Mucosa of rectum (tissue), 2 donors: Measurements from ENCODE around the gene TLL2.

ENCODE experiments used
- H3K27ac ChIP-seq, 2 donors: one replicate each; pipeline ENCODE4 v1.7.0; 2013; ENCODE audit warnings: inconsistent platforms in 2 of 2, low read depth in 2 of 2, low read length in 2 of 2
- H3K27me3 ChIP-seq, 2 donors: one replicate each; pipeline ENCODE4 v1.7.0; 2013; ENCODE audit warnings: low read length in 2 of 2; ENCODE audit not compliant: control insufficient read depth in 2 of 2, insufficient read depth in 2 of 2
- H3K36me3 ChIP-seq, 2 donors: one replicate each; pipeline ENCODE4 v1.7.0; 2013; ENCODE audit warnings: low read length in 2 of 2; ENCODE audit not compliant: control insufficient read depth in 2 of 2, insufficient read depth in 2 of 2
- H3K4me1 ChIP-seq, 2 donors: one replicate each; pipeline ENCODE4 v1.7.0; 2013; ENCODE audit warnings: low read length in 2 of 2, mild to moderate bottlenecking in 1 of 2; ENCODE audit not compliant: control insufficient read depth in 2 of 2, insufficient read depth in 2 of 2
- H3K4me3 ChIP-seq, 2 donors: one replicate each; pipeline ENCODE4 v1.7.0; 2013; ENCODE audit warnings: low read length in 2 of 2
- H3K9ac ChIP-seq, 2 donors: one replicate each; pipeline ENCODE4 v1.7.0; 2013; ENCODE audit warnings: low read length in 2 of 2, low read depth in 1 of 2, mild to moderate bottlenecking in 1 of 2
- H3K9me3 ChIP-seq, 2 donors: one replicate each; pipeline ENCODE4 v1.7.0; 2013; ENCODE audit warnings: low read length in 2 of 2; ENCODE audit not compliant: control insufficient read depth in 2 of 2
- donor health status: healthy.
- donor health status: Normal muscosa, but diverticular disease.

The TLL2 gene

DNA sequence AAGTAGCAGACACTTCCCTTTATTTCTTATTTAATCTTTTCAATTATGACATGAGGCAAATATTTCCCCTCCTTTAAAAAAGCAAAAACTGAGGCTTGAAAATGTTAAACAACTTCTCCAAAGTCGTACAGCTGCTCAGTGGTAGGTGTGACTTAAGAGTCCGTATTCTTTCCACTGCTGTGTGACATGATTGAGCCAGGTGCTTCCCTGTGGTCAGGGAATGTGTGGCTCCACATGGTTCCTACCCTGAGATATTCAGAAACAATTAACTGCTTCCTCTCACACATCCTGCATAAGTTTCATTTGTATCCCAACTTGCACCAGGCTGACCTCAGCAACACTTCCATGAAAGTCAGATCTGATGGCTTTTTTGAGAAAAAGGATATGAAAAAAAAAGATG, 168.5 kb downstream of the TLL2 start:
- H3K9me3 ChIP-seq: peaks cover 0 to 6% of the 10 kb centered on the region in 2 donors
- no peaks in the 10 kb centered on the region for H3K36me3 ChIP-seq
- H3K4me1 ChIP-seq: no peaks in the 10 kb centered on the region
- no peak overlapping the region for H3K9ac ChIP-seq
- H3K27me3 ChIP-seq: no peaks in the 10 kb centered on the region
- no peak overlapping the region for H3K27ac ChIP-seq
- no peak overlapping the region for H3K4me3 ChIP-seq

DNA sequence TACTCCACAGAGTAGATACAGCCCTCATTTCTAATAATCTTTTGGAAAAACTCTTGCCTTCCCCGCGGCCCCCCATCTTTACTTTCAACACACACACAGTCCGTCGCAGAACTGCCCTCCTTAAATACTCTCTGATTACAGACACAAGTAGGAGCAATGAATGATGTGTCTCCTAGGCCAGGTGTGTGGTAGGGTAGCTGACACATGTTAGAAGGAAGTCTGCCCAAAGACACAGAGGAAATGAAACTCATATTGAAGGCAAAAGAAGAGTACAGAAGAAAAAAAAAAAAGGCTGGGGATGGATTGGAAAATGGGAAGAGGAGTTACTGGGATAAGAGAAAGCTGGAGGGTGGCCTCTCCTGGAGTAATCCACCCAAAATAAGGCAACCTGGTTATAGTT, 169.5 kb downstream of the TLL2 start:
- Histone ChIP-seq H3K27me3 (no peaks in the 10 kb centered on the region), H3K9me3 (peaks cover 0 to 6% of the 10 kb centered on the region in 2 donors), H3K36me3 (no peaks in the 10 kb centered on the region), H3K27ac (no peak overlapping the region), H3K4me3 (no peak overlapping the region), H3K9ac (no peak overlapping the region), H3K4me1 (no peaks in the 10 kb centered on the region)

DNA sequence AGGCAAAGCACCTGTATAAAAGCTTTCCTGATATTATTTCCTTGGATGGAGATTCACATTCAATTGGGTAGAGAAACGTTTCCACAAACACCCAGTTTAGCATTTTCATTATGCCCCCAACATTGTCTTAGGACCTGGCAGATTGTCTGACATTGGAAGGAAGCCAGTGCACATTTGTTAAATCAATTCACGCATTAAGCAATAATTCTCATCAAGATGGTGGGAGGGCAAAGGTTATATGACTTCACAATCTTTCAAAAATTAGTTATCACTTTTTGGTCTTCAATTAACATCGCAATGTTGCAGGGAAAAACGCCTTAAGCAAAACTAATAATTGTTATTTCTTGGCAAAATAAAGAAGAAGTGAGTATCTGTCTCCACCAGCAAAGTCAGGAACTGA, 171.3 kb downstream of the TLL2 start:
- Histone ChIP-seq H3K27ac (no peak overlapping the region), H3K27me3 (no peaks in the 10 kb centered on the region), H3K4me1 (no peaks in the 10 kb centered on the region), H3K9ac (no peak overlapping the region), H3K4me3 (no peak overlapping the region), H3K36me3 (no peaks in the 10 kb centered on the region), H3K9me3 (peaks cover 0 to 6% of the 10 kb centered on the region in 2 donors)

DNA sequence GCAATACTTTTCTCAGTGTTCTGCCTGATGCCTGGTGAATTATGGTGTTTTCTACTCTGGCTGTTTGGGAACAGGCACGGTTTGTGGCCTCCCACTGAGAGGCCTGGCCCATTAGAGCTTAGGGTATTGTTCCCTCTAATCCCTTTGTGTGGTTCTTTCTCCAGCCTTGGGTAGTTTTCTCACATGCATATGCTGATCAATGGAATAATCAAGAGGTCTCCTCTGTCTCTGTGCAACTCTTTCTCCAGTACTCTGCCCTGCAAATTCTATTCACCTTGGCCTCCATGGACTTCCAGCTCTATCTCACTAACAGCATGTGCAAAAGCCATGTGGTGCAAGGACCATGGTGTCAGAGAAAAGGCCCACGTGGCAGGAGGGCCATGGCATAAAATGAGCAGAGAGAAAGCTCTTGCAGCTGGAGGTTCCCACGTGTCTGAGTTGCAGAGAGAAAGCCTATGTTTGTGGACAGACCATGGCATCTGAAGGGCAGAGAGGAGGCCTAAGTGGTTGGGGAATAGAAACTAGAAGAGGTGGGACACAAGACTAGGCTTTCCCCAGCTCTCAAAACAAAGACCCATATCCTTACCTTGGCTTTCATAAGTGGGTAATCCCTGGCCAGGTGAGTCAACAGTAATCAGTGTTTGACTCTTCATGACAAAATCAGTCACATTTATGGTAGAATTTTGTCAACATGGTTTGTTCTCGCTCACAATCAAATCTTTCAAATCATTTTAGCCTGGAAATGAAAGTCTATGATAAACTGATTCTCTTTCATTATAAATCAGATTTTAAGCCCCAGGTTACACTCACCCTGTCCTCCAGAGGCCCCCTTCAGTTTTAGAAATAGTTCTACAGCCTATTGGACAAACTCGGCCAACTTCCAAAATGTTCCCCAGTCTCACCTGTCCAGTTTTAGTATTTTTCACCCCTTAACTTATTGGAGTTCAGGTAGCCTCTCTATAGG, 172.2 kb downstream of the TLL2 start:
- Histone ChIP-seq H3K4me3 (no peak overlapping the region), H3K36me3 (no peaks in the 10 kb centered on the region), H3K27ac (no peak overlapping the region), H3K9me3 (peaks cover 0 to 5% of the 10 kb centered on the region in 2 donors), H3K27me3 (no peaks in the 10 kb centered on the region), H3K4me1 (no peaks in the 10 kb centered on the region), H3K9ac (no peak overlapping the region)

DNA sequence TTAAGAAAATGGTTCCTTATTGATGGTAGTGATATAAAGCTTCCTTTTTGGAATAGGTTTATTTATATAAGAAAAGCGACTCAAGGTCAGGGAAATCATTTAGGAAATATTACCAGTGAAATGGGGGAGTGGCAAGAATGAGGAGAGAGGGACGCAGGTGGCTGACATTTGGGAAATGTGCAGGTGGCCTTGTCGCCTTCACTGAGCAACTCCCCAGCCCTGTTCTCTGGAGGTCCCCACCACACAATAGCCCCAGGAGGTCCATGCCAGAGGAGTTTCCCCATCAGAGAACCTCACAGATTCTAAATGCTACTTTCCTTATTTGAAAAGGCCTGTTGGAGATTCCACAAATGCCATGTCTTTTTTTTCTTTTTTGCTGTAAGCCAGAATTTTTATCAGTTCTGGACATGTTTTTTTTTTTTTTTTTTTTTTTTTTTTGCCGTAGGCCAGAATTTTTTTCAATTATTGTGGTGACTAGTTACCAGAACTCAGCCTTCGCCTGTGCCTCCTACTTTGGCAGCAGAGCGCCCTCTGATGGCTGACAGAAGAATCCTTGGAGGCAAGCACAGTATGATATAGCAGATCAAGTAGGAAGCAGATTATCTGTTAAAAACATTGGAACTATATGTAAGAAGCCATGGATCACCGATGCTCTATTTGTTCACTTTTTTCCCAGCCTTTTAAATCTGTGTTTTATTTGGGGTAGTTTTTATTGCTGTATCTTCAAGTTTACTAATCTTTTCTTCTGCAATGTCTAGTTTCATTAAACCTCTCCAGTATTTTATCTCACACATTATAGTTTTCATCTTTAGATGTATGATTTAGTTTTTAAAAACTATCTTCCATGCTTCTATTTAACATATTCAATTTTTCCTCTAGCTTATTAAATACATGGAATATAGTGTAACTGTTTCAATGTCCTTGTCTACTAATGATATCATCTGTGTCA, 173.5 kb downstream of the TLL2 start:
- Histone ChIP-seq H3K4me1 (no peaks in the 10 kb centered on the region), H3K4me3 (no peak overlapping the region), H3K27me3 (peaks cover 0 to 6% of the 10 kb centered on the region in 2 donors), H3K27ac (no peak overlapping the region), H3K9me3 (no peaks in the 10 kb centered on the region), H3K36me3 (no peaks in the 10 kb centered on the region), H3K9ac (no peak overlapping the region)

DNA sequence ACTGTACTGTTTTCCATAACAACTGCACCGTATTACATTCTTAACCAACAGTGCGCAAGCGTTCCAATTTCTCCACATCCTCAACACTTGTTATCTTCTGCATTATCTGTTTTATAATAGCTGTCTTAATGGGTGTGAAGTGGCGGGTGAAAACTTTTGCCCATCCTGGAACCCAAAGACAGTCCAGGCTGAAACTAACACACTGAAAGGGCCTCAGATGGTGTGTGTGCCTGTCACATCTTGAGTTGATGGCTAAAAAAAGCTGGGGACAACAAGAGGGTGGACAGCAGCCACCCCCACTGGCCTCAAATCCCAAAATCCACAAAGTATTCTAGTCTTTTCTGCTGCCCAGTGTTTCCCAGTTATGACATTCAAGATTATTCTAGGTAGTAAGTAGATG, 174.3 kb downstream of the TLL2 start:
- Histone ChIP-seq H3K9me3 (no peaks in the 10 kb centered on the region), H3K9ac (no peak overlapping the region), H3K27ac (no peak overlapping the region), H3K36me3 (no peaks in the 10 kb centered on the region), H3K27me3 (peaks cover 4 to 6% of the 10 kb centered on the region in 2 donors), H3K4me1 (no peaks in the 10 kb centered on the region), H3K4me3 (no peak overlapping the region)

DNA sequence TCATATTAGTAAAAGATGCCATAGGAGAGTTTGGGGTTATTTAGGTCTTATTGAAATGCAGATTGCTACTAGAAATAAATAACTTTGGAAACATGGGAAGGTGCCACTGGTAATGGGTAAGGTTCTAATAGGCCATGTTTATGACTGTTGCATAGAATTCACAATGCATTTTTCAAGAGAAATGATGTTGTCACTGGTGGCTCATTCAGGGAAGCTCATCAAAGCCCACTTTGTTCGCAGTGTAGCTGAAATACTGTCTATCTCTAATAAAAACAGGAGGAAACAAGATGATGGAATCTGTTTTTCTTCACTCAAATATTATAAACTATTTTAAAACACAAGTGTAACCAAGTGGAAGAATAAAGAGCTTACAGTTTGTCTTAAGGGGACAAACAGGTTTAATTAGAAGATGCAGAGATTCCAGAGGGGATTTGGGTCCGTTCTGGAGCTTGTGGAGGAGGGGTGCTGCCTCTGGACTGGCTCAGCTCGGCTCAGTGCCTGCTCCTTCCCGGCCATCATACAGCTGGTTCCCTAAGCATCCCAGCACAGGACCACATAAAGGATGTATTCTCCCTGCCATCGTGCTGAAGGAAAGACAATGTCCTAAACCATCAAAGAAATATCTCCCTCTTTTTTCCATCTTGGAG, 175.3 kb downstream of the TLL2 start:
- no peak overlapping the region for H3K27ac ChIP-seq
- H3K9me3 ChIP-seq: no peaks in the 10 kb centered on the region
- H3K27me3 ChIP-seq: peaks cover 6 to 7% of the 10 kb centered on the region in 2 donors
- H3K4me3 ChIP-seq: no peak overlapping the region
- H3K9ac ChIP-seq: no peak overlapping the region
- H3K36me3 ChIP-seq: no peaks in the 10 kb centered on the region
- no peaks in the 10 kb centered on the region for H3K4me1 ChIP-seq

DNA sequence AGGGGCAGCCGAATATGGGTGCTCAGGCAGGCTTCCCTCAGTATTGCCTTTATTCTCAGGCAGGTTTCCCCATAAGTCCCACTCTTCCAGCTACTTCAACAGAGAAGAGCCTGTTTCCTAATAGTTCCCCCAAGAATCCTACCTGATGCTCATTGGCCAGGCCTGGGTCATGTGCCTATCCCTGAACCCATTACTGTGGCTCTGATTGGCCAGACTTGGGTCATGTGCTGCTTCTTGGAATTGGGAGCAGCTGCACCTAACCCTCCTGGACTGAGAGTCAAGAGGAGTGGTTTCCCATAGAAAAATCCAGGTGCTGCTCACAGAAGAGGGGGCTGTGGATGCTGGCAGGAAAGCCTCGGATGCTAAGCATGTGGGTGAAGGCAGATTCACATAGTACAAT, 176.6 kb downstream of the TLL2 start:
- Histone ChIP-seq H3K27ac (no peak overlapping the region), H3K27me3 (peaks cover 6 to 7% of the 10 kb centered on the region in 2 donors), H3K4me1 (no peaks in the 10 kb centered on the region)

DNA sequence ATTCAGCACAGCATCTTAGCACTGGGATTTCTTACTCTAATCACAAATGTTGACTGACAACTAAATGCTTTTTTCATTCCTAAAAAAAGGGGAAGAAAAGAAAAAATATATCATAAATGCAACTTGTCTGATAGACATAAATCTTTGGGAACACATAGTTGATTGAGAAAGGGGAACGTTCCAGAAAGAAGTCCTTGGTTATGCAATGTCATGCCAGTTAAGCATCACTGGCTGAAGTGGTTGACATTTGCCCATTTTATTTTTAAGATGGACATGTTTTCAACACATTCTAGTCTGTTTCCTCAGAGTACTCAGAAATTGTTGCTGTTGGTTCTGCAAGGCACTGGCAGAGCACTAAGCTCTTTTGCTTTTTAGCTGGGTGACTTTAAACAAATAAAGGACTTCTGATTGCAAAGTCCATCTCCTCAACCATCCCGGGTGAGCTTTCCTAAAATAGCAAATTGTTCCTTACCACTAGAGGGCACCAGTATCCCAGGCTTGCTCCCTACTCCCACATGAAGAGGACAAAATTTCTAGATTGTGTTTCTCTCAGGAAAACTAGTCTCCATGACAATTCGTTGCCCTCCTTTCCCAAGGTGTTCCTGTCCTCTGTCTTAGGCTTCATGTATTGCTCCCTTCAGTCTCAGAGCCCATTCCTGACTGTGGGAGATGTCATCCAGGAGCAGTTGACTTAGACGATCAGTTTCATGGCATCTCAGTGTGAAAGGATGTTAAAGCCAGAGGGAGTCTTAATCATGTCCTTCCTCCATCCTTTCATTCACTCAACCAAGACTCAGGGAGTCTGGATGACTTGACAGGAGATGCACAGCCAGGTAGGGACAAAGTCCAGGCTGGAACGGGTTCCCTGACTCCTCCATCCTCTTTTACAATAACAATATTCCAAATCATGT, 178.9 kb downstream of the TLL2 start:
- no peak overlapping the region for H3K27ac ChIP-seq
- H3K9me3 ChIP-seq: no peaks in the 10 kb centered on the region
- H3K4me1 ChIP-seq: no peaks in the 10 kb centered on the region
- H3K9ac ChIP-seq: no peak overlapping the region
- H3K36me3 ChIP-seq: no peaks in the 10 kb centered on the region
- H3K27me3 ChIP-seq: peaks cover 6 to 7% of the 10 kb centered on the region in 2 donors
- no peak overlapping the region for H3K4me3 ChIP-seq

More for the DNA sequence above, 176.6 kb downstream of the TLL2 start:
- H3K36me3 ChIP-seq: no peaks in the 10 kb centered on the region
- H3K4me3 ChIP-seq: no peak overlapping the region
- no peak overlapping the region for H3K9ac ChIP-seq
- no peaks in the 10 kb centered on the region for H3K9me3 ChIP-seq
